Osteocyte (in vitro differentiated cells): Measurements from ENCODE around the gene DET1. TPM values are rescaled to one million over a fixed set of nuclear protein-coding genes. Genes with fewer than 3 reads are reported as not detected.
"Not testable (repeated sequence)": the region's sequence is repeated elsewhere in the genome, so short reads cannot be mapped to it uniquely, and the experiment has no call there.

Experiments used
- DNase-seq: peaks from one replicate; pipeline ENCODE4 v3.0.0; 2021; ENCODE audit warnings: mixed read lengths; ENCODE audit not compliant: unreplicated experiment; ENCODE audit errors: extremely low spot score
- H3K27ac Mint-ChIP-seq: one replicate; pipeline ENCODE4 v1.8.0; 2021; ENCODE audit warnings: mild to moderate bottlenecking, mixed read lengths; ENCODE audit not compliant: unreplicated experiment
- H3K27me3 Mint-ChIP-seq: one replicate; pipeline ENCODE4 v1.8.0; 2021; ENCODE audit warnings: mixed read lengths; ENCODE audit not compliant: unreplicated experiment
- H3K36me3 Mint-ChIP-seq: one replicate; pipeline ENCODE4 v1.8.0; 2021; ENCODE audit warnings: mixed read lengths; ENCODE audit not compliant: unreplicated experiment
- H3K4me1 Mint-ChIP-seq: one replicate; pipeline ENCODE4 v1.8.0; 2021; ENCODE audit warnings: mixed read lengths; ENCODE audit not compliant: unreplicated experiment
- H3K4me3 Mint-ChIP-seq: one replicate; pipeline ENCODE4 v1.8.0; 2021; ENCODE audit warnings: mild to moderate bottlenecking, moderate library complexity, mixed read lengths; ENCODE audit not compliant: unreplicated experiment
- H3K9me3 Mint-ChIP-seq: one replicate; pipeline ENCODE4 v1.8.0; 2021; ENCODE audit warnings: mixed read lengths; ENCODE audit not compliant: unreplicated experiment
- CTCF ChIP-seq: fragments of 200-600 bp; sonication (generic); IDR thresholded peaks from 2 replicates; pipeline ENCODE4 v1.5.0; 2021; ENCODE audit warnings: antibody characterized with exemption, mild to moderate bottlenecking, moderate library complexity
- total RNA-seq: library from RNA; stranded (reverse); gene quantifications from 2 replicates; pipeline ENCODE4 v1.2.1, GENCODE V29; 2021

DET1 gene
- total RNA-seq, 1 donor from 2014 or later = 8.2 TPM

- H3K4me1 Mint-ChIP-seq = no peaks in the 10 kb centered on the region
- H3K4me3 Mint-ChIP-seq = no peak overlapping the region
- TF ChIP-seq CTCF = no peak
- peaks cover 39% of the 10 kb centered on the region for H3K36me3 Mint-ChIP-seq
- H3K27me3 Mint-ChIP-seq = no peaks in the 10 kb centered on the region
- peaks cover 4% of the 10 kb centered on the region for H3K9me3 Mint-ChIP-seq
- DNase-seq = no peak
- no peak overlapping the region for H3K27ac Mint-ChIP-seq
Observed at GRCh38 chr15:88529021-88529630, 17.4 kb downstream of the DET1 start.

- no peak for TF ChIP-seq CTCF
- H3K4me1 Mint-ChIP-seq = no peaks in the 10 kb centered on the region
- no peak overlapping the region for H3K27ac Mint-ChIP-seq
- no peak overlapping the region for H3K4me3 Mint-ChIP-seq
- no peaks in the 10 kb centered on the region for H3K27me3 Mint-ChIP-seq
- no peak for DNase-seq
- H3K9me3 Mint-ChIP-seq = no peaks in the 10 kb centered on the region
- H3K36me3 Mint-ChIP-seq = peaks cover 47% of the 10 kb centered on the region
Observed at GRCh38 chr15:88526247-88526879, 20.1 kb downstream of the DET1 start.

- no peak overlapping the region for H3K4me3 Mint-ChIP-seq
- no peaks in the 10 kb centered on the region for H3K4me1 Mint-ChIP-seq
- no peak overlapping the region for H3K27ac Mint-ChIP-seq
- no peaks in the 10 kb centered on the region for H3K9me3 Mint-ChIP-seq
- TF ChIP-seq CTCF = no peak
- peaks cover 38% of the 10 kb centered on the region for H3K36me3 Mint-ChIP-seq
- no peaks in the 10 kb centered on the region for H3K27me3 Mint-ChIP-seq
- no peak for DNase-seq
Observed at GRCh38 chr15:88525418-88525817, 21.1 kb downstream of the DET1 start.

- H3K4me3 Mint-ChIP-seq, H3K27ac Mint-ChIP-seq, H3K9me3 Mint-ChIP-seq, H3K4me1 Mint-ChIP-seq, H3K27me3 Mint-ChIP-seq, DNase-seq: not testable (repeated sequence)
- H3K36me3 Mint-ChIP-seq = peaks cover 26% of the 10 kb centered on the region
Observed at GRCh38 chr15:88524094-88524493, 22.4 kb downstream of the DET1 start.

GRCh38 chr15:88518903-88519302, 27.6 kb downstream of the DET1 start:
- no peaks in the 10 kb centered on the region for H3K4me1 Mint-ChIP-seq
- TF ChIP-seq CTCF = no peak

More at GRCh38 chr15:88518903-88519302, 27.6 kb downstream of the DET1 start:
- Mint-ChIP-seq H3K27me3 (no peaks in the 10 kb centered on the region), H3K27ac (no peak overlapping the region), H3K4me3 (no peak overlapping the region), H3K9me3 (no peaks in the 10 kb centered on the region), H3K36me3 (peaks cover 18% of the 10 kb centered on the region)
- DNase-seq = no peak
